H1 (cell line): ENCODE results near the gene USP10. TPM values are rescaled to one million over a fixed set of nuclear protein-coding genes. Genes with fewer than 3 reads are reported as not detected.

ENCODE experiments used
- CHD1 ChIP-seq: IDR thresholded peaks from 2 replicates; pipeline ENCODE4 v1.6.1; 2012; ENCODE audit warnings: low read depth, low read length, improper control_type of control experiment
- CHD7 ChIP-seq: fragments of 300-600 bp; sonication (generic); IDR thresholded peaks from 2 replicates; pipeline ENCODE4 v1.7.1; 2012; ENCODE audit warnings: low read length, moderate library complexity, mild to moderate bottlenecking, inconsistent platforms; ENCODE audit not compliant: insufficient replicate concordance
- EZH2 ChIP-seq: fragments of 200-600 bp; sonication (generic); IDR thresholded peaks from 2 replicates; pipeline ENCODE4 v1.7.1; 2012; ENCODE audit warnings: low read depth, mild to moderate bottlenecking, moderate library complexity, low read length, inconsistent platforms; ENCODE audit not compliant: severe bottlenecking
- GABPA ChIP-seq: IDR thresholded peaks from 2 replicates; pipeline ENCODE4 v1.6.1; 2011; ENCODE audit warnings: mild to moderate bottlenecking, low read length, moderate library complexity, borderline replicate concordance; ENCODE audit not compliant: insufficient read depth
- KDM1A ChIP-seq: fragments of 200-600, 300-600 bp; sonication (generic); IDR thresholded peaks from 2 replicates; pipeline ENCODE4 v1.7.1; 2016; ENCODE audit warnings: mild to moderate bottlenecking, low read length, borderline replicate concordance
- RBBP5 ChIP-seq: IDR thresholded peaks from 2 replicates; pipeline ENCODE4 v1.7.1; 2012; ENCODE audit warnings: low read depth, mild to moderate bottlenecking, inconsistent platforms, low read length, moderate library complexity, borderline replicate concordance
- SIN3A ChIP-seq, 2 experiments: IDR thresholded peaks in 1 of 2; conservative IDR thresholded peaks in 1 of 2; 2 replicates each; pipeline ENCODE4 v1.6.1; 2011 to 2012; ENCODE audit warnings: low read length in 2 of 2, improper control_type of control experiment in 1 of 2, low read depth in 1 of 2, mild to moderate bottlenecking in 1 of 2
- ZNF274 ChIP-seq: IDR thresholded peaks from 2 replicates; pipeline ENCODE4 v1.7.0; 2012; ENCODE audit warnings: low read length, borderline replicate concordance; ENCODE audit errors: extremely low read depth
- polyA plus RNA-seq, 7 experiments: library from polyadenylated mRNA; depleted of rRNA in 3 of 7; stranded (reverse) in 5 of 7; unstranded in 2 of 7; fragments of >200 nt in 5 of 7; fragments of 200-250 nt in 2 of 7; gene quantifications; 1 replicate in 5 of 7; 2 replicates in 1 of 7; 4 replicates in 1 of 7; pipeline versions ENCODE4 v1.2.1 to v1.2.3, GENCODE V29; 2011 to 2013; ENCODE audit warnings: missing spikeins in 2 of 7, mixed read lengths in 2 of 7
- total RNA-seq: library from RNA; stranded (reverse); fragmentation: NEBNext Ultra II Directional; extraction: Animal tissue kit (Norgen Biotek cat#: 25700); gene quantifications from 2 replicates; pipeline ENCODE4 v1.2.1, GENCODE V29; 2021

The USP10 gene
- total and polyA plus RNA-seq, 2 of the 8 experiments (the other 6 are each of a cell fraction or from before 2014, with no cell fraction given), result 171 to 195 TPM

DNA sequence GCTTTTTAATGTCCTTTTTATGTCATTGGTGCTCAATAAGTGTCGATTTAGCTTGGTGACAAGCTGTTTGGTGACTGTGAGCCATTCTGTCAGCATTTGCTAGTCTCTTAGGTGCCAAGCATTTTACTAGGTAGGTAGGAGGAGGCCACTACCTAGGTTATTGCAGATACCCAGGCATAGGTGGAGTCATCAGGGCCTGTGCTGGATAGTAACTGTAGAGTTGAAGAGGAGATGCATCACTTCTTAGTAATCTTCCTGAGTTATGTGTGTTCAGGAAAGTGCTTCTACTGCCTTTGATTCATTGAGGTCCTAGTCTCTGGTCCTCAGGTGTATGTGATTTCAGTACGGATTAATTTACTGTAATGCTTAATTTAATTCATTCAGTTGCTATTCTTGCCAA is 17.7 kb downstream of the USP10 start (continued):
- TF ChIP-seq GABPA (no peak), RBBP5 (no peak), CHD1 (no peak), SIN3A (conservative IDR thresholded peaks at IDR 0.05 in 1 of 2, IDR thresholded peaks at IDR 0.05 in 1 of 2; ENCODE audit: low read depth in 1 of 2, low read length in 2 of 2) (no peak), ZNF274 (no peak), KDM1A (no peak), CHD7 (no peak), EZH2 (no peak)
